Upper lobe of left lung (tissue), 4 donors: Measurements from ENCODE around the gene PLCB1.

Experiments
- CTCF ChIP-seq, 6 experiments: fragments of 450-650 bp in 4 of 6; fragments of 200-600 bp in 2 of 6; sonication (generic) in 2 of 6; IDR thresholded peaks; one replicate each; pipeline ENCODE4 v1.5.1; 2016 to 2019; ENCODE audit warnings: antibody characterized with exemption in 6 of 6
- EP300 ChIP-seq, 4 donors: sonication (generic); formaldehyde crosslinking; IDR thresholded peaks; one replicate each; pipeline ENCODE4 v1.5.1; 2017; ENCODE audit warnings: antibody characterized with exemption in 4 of 4, control low read depth in 2 of 4
- POLR2A ChIP-seq, 4 donors: fragments of 450-650 bp; IDR thresholded peaks; one replicate each; pipeline ENCODE4 v1.5.1; 2016 to 2017; ENCODE audit warnings: antibody characterized with exemption in 4 of 4, mild to moderate bottlenecking in 2 of 4
- POLR2AphosphoS5 ChIP-seq, 2 donors: sonication (generic); formaldehyde crosslinking; IDR thresholded peaks; one replicate each; pipeline ENCODE4 v1.5.1; 2017; ENCODE audit warnings: antibody characterized with exemption in 2 of 2

- TF ChIP-seq CTCF (IDR thresholded peaks at IDR 0.05) (no peak), POLR2AphosphoS5 (IDR thresholded peaks at IDR 0.05) (no peak), POLR2A (IDR thresholded peaks at IDR 0.05) (no peak), EP300 (IDR thresholded peaks at IDR 0.05) (no peak)
Observed at GRCh38 chr20:8388707-8389106, 256.6 kb downstream of the PLCB1 start.
